HepG2 (cell line): Measurements from ENCODE around the gene FNDC3A. TPM values are rescaled to one million over a fixed set of nuclear protein-coding genes. Genes with fewer than 3 reads are reported as not detected.

ENCODE experiments used
- ATAC-seq: fragments of 200-7000 bp; cut with Tn5 transposase; 3 replicates; pipeline ENCODE4 v1.9.1; 2020; ENCODE audit warnings: mild to moderate bottlenecking, moderate library complexity
- BruUV-seq: library from RNA; stranded (reverse); fragments of 400-500 nt; replicated peaks from 2 replicates; lab custom pipeline; 2021; lab: Mats Ljungman, UMichigan
- CTCF ChIA-PET: fragments of 300-600 bp; formaldehyde crosslinking; extraction: SDS; loops from one replicate; lab custom pipeline; 2021; ENCODE audit warnings: low total read pairs, inconsistent platforms, low intra/inter-chr PET ratio; lab: Yijun Ruan, JAX
- POLR2A ChIA-PET: fragments of 350-600 bp; sonication (Branson Sonifier 250); formaldehyde crosslinking; loops from one replicate; lab custom pipeline; 2020; ENCODE audit warnings: antibody characterized with exemption, inconsistent platforms; lab: Yijun Ruan, JAX
- DNase-seq: peaks from one replicate; pipeline ENCODE4 v3.0.0-alpha.2; 2015; ENCODE audit warnings: low spot score
- FAIRE-seq: peaks from 3 replicates; lab custom pipeline; 2011; peaks lifted over from hg19 to GRCh38; lab: Jason Lieb, UNC
- H2AFZ ChIP-seq: one replicate; pipeline ENCODE4 v1.6.1; 2011; ENCODE audit warnings: low read length, inconsistent platforms
- H3K27ac ChIP-seq: fragments of 300-600 bp; 3 replicates; pipeline ENCODE4 v1.8.0; 2011; ENCODE audit warnings: mixed run types, mild to moderate bottlenecking, mixed read lengths, low read length, inconsistent platforms; ENCODE audit not compliant: insufficient read depth; ENCODE audit errors: extremely low read length
- H3K27me3 ChIP-seq, 2 experiments: fragments of 200-600 bp in 1 of 2; 2 replicates in 1 of 2; 3 replicates in 1 of 2; pipeline versions ENCODE4 v1.6.0 to v1.8.0; 2011; ENCODE audit warnings: low read length in 2 of 2, mild to moderate bottlenecking in 2 of 2, moderate library complexity in 2 of 2, inconsistent platforms in 1 of 2; ENCODE audit not compliant: insufficient read depth in 2 of 2, control insufficient read depth in 1 of 2
- H3K36me3 ChIP-seq, 2 experiments: fragments of 200-600 bp in 1 of 2; replicated peaks in 1 of 2; 2 replicates in 1 of 2; 3 replicates in 1 of 2; pipeline versions ENCODE4 v1.5.1 to v1.8.0; 2011; ENCODE audit warnings: low read length in 2 of 2, inconsistent platforms in 1 of 2; ENCODE audit not compliant: insufficient read depth in 2 of 2, control insufficient read depth in 1 of 2
- H3K4me1 ChIP-seq: 2 replicates; pipeline ENCODE4 v1.5.1; 2012; ENCODE audit warnings: low read length, inconsistent platforms; ENCODE audit not compliant: insufficient read depth
- H3K4me2 ChIP-seq: 2 replicates; pipeline ENCODE4 v1.6.0; 2011; ENCODE audit warnings: low read depth, low read length, inconsistent platforms
- H3K4me3 ChIP-seq, 3 experiments: fragments of 200-600 bp in 1 of 3; sonication (generic), shearing (Covaris generic) in 1 of 3; replicated peaks in 1 of 3; 2 replicates each; pipeline ENCODE4 v1.5.1; 2011 to 2016; ENCODE audit warnings: low read length in 3 of 3, inconsistent platforms in 2 of 3, low read depth in 2 of 3, mild to moderate bottlenecking in 2 of 3, control low read depth in 1 of 3, mixed read lengths in 1 of 3; ENCODE audit not compliant: insufficient read depth in 1 of 3
- H3K79me2 ChIP-seq: one replicate; pipeline ENCODE4 v1.6.1; 2011; ENCODE audit warnings: low read length, inconsistent platforms; ENCODE audit not compliant: insufficient read depth
- H3K9ac ChIP-seq: 2 replicates; pipeline ENCODE4 v1.6.0; 2011; ENCODE audit warnings: mild to moderate bottlenecking, low read depth, low read length, inconsistent platforms; ENCODE audit not compliant: insufficient read depth
- H3K9me3 ChIP-seq: 2 replicates; pipeline ENCODE4 v1.5.1; 2012; ENCODE audit warnings: mild to moderate bottlenecking, low read length
- H4K20me1 ChIP-seq: 2 replicates; pipeline ENCODE4 v1.6.0; 2011; ENCODE audit warnings: inconsistent platforms, mild to moderate bottlenecking, low read length, moderate library complexity; ENCODE audit not compliant: insufficient read depth
- BCL6 ChIP-seq: IDR thresholded peaks from 2 replicates; pipeline ENCODE4 v1.6.1; 2016; ENCODE audit warnings: missing genetic modification reagents, missing compliant biosample characterization
- CBFB ChIP-seq: sonication (generic); formaldehyde crosslinking; IDR thresholded peaks from 2 replicates; pipeline ENCODE4 v1.4.0; 2020; ENCODE audit warnings: missing genetic modification reagents
- FOSL1 ChIP-seq: sonication (generic); formaldehyde crosslinking; IDR thresholded peaks from 2 replicates; pipeline ENCODE4 v1.9.0; 2021; ENCODE audit warnings: missing genetic modification reagents, borderline replicate concordance
- FOXA3 ChIP-seq: IDR thresholded peaks from 2 replicates; pipeline ENCODE4 v1.6.1; 2016; ENCODE audit warnings: missing genetic modification reagents, missing compliant biosample characterization
- HMGXB4 ChIP-seq, 2 experiments: sonication (generic) in 1 of 2; formaldehyde crosslinking in 1 of 2; IDR thresholded peaks; 2 replicates each; pipeline versions ENCODE4 v1.4.0 to v1.6.1; 2018 to 2020; ENCODE audit warnings: missing genetic modification reagents in 2 of 2, borderline replicate concordance in 1 of 2, low read depth in 1 of 2, mild to moderate bottlenecking in 1 of 2, missing biosample characterization in 1 of 2
- MIER2 ChIP-seq: IDR thresholded peaks from 2 replicates; pipeline ENCODE4 v1.6.1; 2016; ENCODE audit warnings: missing biosample characterization, missing genetic modification reagents
- TCF7 ChIP-seq: sonication (generic); IDR thresholded peaks from 2 replicates; pipeline ENCODE4 v1.6.1; 2016; ENCODE audit warnings: antibody characterized with exemption, low read depth
- ZNF326 ChIP-seq: sonication (generic); formaldehyde crosslinking; IDR thresholded peaks from 2 replicates; pipeline ENCODE4 v1.4.0; 2020; ENCODE audit warnings: missing genetic modification reagents, borderline replicate concordance
- WGBS: methylation state at CpG from one replicate; pipeline ENCODE4 v1.1.6; 2017; ENCODE audit warnings: low lambda C conversion rate; 5-methylcytosine and 5-hydroxymethylcytosine counted together
- in situ Hi-C: cut with HindIII; loops from 2 replicates; pipeline ENCODE4 v1.10.0; 2017; ENCODE audit warnings: low pct_unique_long_range_greater_than_20kb; ENCODE audit not compliant: extremely low pct_ligation_motif_present
- intact Hi-C: fragments of 100-400 bp; cut with micrococcal nuclease; formaldehyde crosslinking; loops from one replicate; pipeline ENCODE4 v1.10.0; 2022; ENCODE audit not compliant: unreplicated experiment
- polyA plus RNA-seq, 8 experiments: library from polyadenylated mRNA; depleted of rRNA in 3 of 8; stranded (reverse) in 7 of 8; unstranded in 1 of 8; fragments of >200 nt; fragmentation: Illumina TruSeq in 4 of 8; extraction: Trizol in 4 of 8; gene quantifications; 2 replicates each; pipeline versions ENCODE4 v1.2.1 to v1.2.3, GENCODE V29; 2011 to 2016; ENCODE audit warnings: low read depth in 4 of 8, missing spikeins in 1 of 8, mixed read lengths in 1 of 8; ENCODE audit not compliant: insufficient read depth in 1 of 8
- total RNA-seq, 5 experiments: library from RNA; depleted of rRNA; stranded (reverse); fragments of >200 nt; fragmentation: Illumina TruSeq; extraction: Trizol; gene quantifications; 2 replicates each; pipeline ENCODE4 v1.2.3, GENCODE V29; 2016; ENCODE audit warnings: low read depth in 1 of 5
- TF ChIP-seq, protein P1 (sequence below): sonication (generic); formaldehyde crosslinking; IDR thresholded peaks from 2 replicates; pipeline ENCODE4; 2020; ENCODE audit warnings: missing genetic modification reagents, mild to moderate bottlenecking, borderline replicate concordance

Gene FNDC3A
- total and polyA plus RNA-seq, 2 of the 13 experiments (the other 11 are each of a cell fraction or from before 2014, with no cell fraction given): 36.7 to 39.3 TPM

DNA sequence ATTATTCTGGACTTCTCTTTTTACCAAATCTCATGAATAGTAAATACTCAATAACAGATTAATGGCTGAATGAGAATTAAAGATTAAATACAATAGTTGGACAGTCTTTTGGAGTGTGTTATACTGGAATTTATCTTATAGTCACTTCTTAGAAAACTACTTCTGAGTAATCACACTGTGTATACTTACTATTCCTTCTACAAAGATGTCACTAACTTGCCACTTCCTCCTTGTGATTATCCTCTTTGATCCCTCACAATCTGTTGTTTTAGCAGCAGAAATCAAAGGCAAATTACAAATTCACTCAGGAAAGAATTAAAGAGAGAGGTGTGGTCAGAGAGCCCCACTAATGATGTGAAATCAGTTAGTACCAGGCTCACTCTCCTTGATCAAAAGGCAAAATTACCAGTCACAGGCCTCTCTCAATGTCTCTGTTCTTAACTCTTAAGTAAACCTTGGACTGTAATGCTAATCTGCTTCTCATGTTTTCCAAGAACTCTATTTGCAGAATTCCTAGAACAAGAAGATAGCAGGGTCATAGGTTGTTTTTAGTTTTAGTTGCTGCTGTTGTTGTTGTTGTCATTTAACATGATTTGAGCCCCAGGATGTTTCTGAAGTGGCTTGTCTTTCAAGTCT is 37.3 kb upstream of the FNDC3A start:
- in situ Hi-C loops (no loop called here), intact Hi-C loops (no loop called here)
- ATAC-seq (no peak), FAIRE-seq (no peak), DNase-seq (no peak)
- H4K20me1 ChIP-seq: no peaks in the 10 kb centered on the region
- no peak overlapping the region for H3K4me3 ChIP-seq
- H3K4me1 ChIP-seq: no peaks in the 10 kb centered on the region
- H3K79me2 ChIP-seq: no peaks in the 10 kb centered on the region
- no peak overlapping the region for H3K9ac ChIP-seq
- H3K36me3 ChIP-seq: no peaks in the 10 kb centered on the region
- no peak overlapping the region for H3K27ac ChIP-seq
- BruUV-seq: no TSS peak
- H3K27me3 ChIP-seq: no peaks in the 10 kb centered on the region
- no peak overlapping the region for H2AFZ ChIP-seq
- CTCF ChIA-PET: no interaction called here
- POLR2A ChIA-PET: no interaction called here
- TF ChIP-seq FOSL1 (CRISPR knock-in tag): no peak
- TF ChIP-seq, protein P1, sequence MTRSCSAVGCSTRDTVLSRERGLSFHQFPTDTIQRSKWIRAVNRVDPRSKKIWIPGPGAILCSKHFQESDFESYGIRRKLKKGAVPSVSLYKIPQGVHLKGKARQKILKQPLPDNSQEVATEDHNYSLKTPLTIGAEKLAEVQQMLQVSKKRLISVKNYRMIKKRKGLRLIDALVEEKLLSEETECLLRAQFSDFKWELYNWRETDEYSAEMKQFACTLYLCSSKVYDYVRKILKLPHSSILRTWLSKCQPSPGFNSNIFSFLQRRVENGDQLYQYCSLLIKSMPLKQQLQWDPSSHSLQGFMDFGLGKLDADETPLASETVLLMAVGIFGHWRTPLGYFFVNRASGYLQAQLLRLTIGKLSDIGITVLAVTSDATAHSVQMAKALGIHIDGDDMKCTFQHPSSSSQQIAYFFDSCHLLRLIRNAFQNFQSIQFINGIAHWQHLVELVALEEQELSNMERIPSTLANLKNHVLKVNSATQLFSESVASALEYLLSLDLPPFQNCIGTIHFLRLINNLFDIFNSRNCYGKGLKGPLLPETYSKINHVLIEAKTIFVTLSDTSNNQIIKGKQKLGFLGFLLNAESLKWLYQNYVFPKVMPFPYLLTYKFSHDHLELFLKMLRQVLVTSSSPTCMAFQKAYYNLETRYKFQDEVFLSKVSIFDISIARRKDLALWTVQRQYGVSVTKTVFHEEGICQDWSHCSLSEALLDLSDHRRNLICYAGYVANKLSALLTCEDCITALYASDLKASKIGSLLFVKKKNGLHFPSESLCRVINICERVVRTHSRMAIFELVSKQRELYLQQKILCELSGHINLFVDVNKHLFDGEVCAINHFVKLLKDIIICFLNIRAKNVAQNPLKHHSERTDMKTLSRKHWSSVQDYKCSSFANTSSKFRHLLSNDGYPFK: no peak
- TF ChIP-seq BCL6 (CRISPR knock-in tag): peak; percentile 93
- H3K9me3 ChIP-seq: no peaks in the 10 kb centered on the region
- H3K4me2 ChIP-seq: no peak overlapping the region

DNA sequence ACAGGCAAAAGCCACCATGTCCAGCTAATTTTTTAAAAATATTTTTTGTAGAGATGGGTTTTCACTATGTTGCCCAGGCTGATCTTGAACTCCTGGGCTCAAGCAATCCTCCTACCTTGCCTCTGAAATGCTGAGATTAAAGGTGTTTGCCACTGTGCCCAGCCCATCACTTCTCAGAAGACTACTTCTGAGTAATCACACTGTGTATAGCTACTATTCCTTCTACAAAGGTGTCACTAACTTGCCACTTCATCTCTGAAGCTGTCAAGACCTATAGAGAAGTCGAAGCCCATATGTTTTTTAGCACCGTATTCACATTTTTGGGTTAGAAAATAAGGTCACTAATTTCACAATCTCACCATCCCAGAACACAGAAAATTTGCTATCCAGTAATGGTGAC is 36.0 kb upstream of the FNDC3A start:
- intact Hi-C loops (no loop called here), in situ Hi-C loops (no loop called here)
- Histone ChIP-seq H3K4me3 (no peak overlapping the region), H3K27me3 (no peaks in the 10 kb centered on the region), H3K36me3 (no peaks in the 10 kb centered on the region), H3K9me3 (no peaks in the 10 kb centered on the region), H3K4me1 (no peaks in the 10 kb centered on the region), H3K27ac (no peak overlapping the region), H3K79me2 (no peaks in the 10 kb centered on the region), H3K9ac (no peak overlapping the region), H2AFZ (no peak overlapping the region), H3K4me2 (no peak overlapping the region), H4K20me1 (no peaks in the 10 kb centered on the region)
- no peak for DNase-seq
- BruUV-seq: no TSS peak
- ATAC-seq: no peak
- POLR2A ChIA-PET: no interaction called here
- WGBS: 50% methylated on average over 2 of the region's 2 CpGs
- no peak for FAIRE-seq
- CTCF ChIA-PET: no interaction called here
- no peak for TF ChIP-seq CBFB (CRISPR knock-in tag)
- no peak for TF ChIP-seq HMGXB4 (CRISPR knock-in tag; IDR thresholded peaks at IDR 0.05; ENCODE audit: borderline replicate concordance in 1 of 2, low read depth in 1 of 2)
- TF ChIP-seq TCF7: no peak
- TF ChIP-seq FOXA3 (CRISPR knock-in tag): no peak
- TF ChIP-seq MIER2 (CRISPR knock-in tag): no peak
- TF ChIP-seq ZNF326 (CRISPR knock-in tag): no peak
